ENCODE results near the gene BBS12.
"Not testable (repeated sequence)": the region's sequence is repeated elsewhere in the genome, so short reads cannot be mapped to it uniquely, and the experiment has no call there.

BBS12 gene

DNA sequence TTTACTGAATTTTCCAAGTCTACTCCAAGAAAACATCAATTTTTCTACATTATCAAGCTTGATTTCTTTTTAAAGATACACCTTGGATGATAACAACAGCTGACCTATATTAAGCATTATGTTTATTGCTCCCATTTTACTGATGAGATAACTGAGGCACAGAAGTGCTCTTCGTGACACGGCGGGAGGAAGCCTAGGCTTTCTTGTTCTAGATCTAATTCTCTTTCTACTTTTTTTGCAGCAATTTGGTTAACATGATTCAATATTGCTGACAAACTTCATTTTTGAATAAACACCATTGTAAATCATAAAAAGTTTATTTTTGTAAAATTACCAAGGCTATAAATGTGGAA lies 33.8 kb downstream of the BBS12 start:
- DNase-seq = no peak

DNA sequence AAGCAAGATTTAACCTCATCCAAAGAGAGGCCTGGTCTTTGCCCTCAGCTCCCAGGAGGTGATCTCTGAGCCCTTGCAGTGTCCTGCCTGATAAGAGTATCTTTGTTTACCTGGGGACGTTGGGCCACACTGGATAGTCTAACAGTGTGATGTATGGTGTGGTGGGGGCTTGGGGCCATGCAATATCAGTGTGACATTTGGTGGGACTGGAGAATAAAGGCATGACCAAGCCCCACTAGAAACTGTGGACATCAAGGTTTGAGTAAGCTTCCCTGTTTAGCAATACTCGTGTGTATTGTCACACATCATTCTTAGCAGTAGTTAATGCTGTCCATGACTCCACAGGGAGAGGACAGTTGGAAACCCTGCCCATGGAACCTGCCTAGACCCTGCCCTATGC lies 34.4 kb downstream of the BBS12 start:
- DNase-seq = no peak

DNA sequence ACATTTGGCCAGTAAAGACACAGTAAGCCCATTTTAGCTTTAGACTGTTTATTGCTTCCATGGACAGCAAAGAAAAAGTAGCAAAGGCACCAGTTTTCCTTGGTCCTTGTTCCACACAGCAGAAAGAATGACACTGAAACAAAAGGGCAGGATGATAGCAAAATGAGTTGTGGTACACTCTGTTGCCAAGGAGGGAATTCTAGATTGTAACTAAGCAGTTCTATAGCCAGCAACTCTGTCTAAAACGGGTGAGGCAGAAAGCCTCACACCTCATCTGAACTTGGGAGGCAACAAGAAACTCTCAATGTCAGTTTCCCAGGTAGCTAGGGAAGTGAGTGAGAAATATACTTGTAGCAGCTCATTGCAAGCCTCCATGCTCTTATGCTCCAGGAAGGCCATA lies 39.2 kb downstream of the BBS12 start:
- no peak for DNase-seq

DNA sequence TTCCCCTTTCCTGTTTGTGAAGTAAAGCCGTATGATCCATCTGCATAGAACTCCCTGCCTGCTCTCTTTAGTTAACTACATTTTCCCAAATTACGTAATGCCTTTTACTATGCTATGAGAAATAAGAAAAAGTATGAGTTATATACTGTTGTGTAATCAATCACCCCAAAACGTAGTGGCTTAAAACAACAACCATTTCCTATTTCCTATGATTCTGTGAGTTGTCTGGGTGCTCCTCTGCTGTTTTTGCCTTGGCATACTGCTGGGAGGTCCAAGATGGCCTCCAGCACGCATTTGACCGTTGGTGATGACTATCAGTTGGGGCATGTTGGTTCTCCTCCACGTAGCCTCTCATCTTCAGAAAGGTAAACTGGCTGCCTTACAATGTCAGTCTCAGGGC lies 39.8 kb downstream of the BBS12 start:
- no peak for DNase-seq

DNA sequence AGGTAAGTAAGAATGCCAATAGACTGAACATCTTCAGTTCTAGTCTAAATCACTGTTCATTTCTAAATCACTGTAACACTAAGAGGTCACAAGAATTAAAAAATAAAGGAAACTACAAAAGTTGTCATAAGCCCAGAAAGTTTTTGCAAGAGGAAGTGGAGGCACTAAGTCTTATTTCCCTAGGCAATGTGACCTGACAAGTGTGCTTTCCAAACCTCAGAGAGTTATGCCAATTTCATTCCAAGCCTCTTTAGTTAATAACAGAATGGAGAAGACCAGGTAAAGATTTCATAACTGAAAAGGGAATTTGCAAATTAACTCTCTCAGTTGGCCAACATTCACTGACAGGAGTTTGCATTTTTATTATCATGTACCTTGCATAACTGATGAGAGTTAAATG lies 40.5 kb downstream of the BBS12 start:
- DNase-seq = no peak

DNA sequence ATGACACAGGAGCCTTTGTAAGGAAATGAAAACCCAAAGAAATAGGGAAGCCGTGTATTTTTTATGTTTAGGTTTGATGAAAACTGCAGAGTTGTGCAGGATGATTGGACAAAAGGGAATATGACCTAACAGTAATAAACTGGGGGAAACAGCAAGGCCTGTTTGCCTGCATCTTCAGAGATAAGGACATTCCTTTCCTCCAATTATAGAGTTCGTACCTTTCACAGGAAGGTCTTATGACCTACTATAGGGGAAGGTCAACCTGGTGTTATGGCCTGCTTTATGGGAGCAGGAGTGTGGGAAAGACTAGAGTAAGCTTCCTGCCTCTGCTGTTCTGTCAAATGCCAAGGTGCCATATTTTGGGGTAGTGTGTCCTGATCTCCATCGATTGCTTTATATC lies 42.5 kb downstream of the BBS12 start:
- no peak for DNase-seq

DNA sequence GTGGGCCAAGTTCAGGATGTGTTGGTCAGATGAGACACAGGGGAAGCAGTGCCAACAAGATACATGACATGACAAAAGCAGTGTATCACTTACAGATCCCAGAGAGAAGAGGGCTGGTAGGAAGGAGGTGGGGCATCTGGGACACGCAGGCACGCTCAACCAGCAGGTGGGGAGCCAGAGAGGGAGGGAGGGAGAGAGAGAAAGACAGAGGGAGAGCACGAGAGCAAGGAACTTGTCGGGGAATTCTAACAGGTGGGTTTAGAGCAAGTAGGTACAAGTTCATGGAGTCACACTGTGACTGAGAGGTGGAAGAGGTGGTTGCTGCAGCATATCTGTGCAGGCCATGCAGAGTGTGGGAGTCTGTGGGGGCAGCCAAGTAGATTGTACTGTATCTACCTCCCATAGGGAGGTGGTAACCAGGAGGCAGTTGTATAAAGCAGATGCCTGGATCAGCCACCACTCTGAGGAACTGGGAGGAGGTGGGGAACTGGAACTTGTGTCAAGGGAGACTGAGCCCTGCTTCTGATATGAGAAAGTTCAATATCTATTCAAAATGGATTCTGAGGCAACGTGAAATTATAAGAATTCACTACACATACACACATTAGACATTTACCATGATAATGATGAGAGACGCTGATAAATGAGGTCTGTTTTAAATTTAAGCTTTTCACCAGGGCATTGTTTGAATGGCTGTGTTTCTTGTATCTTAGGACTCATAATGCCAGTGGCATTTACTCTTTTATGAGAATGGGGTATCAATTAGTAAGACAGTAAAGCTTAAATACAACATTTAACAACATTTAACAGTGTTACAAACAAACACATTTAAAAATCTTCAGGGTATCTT lies 43.7 kb downstream of the BBS12 start:
- peak; percentile 81 for DNase-seq

DNA sequence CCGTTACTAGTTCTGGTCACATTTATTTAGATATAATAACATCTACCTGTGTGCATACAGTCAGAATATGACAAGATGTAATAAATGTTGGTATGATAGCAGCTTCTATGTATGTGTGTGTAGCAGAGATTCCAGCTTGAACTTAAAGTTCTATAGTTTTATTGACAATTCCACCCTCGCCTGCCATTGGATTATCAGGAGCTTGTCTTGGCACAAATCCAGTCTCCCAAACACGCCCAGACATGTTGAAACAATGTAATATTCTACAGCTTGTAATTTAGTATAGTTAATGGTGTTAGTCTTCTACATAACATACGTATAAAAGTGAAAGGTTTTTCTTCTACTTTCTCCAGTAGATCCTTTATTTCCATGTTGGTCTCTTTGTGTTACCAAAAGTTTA lies 44.4 kb downstream of the BBS12 start:
- DNase-seq = peak; percentile 77

DNA sequence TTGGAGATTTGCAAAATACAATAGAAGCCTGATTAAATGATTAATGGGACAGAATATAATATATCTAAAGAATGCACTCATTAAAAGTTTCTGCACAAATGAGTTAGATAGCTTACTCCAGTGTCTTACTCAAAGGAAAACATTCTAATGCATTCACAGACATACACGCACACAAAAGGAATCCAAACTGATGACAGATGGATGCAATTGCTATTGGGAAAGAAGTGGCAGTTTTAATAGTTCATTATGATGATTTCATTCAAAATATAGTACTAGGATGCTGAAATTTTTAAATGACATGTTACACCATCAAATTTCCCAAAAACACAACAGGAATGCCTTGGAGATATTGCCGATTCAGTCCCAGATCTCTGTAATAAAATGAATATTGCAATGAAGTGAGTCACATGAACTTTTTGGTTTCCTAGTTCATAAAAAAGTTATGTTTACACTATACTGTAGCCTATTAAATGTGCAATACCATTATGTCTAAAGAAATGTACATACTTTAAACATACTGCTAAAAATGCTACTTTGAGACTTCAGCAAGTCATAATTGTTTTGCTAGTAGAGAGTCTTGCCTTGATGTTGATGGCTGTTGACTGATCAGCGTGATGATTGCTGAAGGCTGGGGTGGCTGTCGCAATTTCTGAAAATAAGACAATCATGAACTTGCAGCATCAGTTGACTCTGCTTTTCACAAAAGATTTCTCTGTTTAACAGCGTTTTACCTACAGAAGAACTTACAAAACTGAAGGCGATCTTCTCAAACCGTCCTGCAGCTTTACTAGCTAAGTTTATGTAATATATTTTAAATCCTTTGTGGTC lies 45.6 kb downstream of the BBS12 start:
- DNase-seq = no peak

DNA sequence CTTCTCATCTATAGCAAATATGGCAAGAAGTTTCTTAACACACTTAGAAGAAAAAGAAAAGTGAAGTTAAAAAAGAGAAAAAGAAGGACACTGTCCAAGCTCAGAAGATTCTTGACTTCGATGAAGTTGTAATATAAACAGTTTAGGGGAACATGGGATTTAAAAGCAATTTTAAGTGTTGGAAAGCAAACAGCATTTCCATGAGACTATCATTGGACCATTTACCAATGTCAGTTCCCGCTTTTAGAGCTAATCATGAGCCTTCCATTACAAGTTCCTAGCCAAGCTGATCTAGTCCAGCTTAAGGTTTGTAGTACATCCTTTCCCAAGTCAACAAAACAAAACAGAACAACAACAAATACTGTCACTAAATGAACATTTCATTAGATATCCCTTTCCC lies 49.0 kb downstream of the BBS12 start:
- DNase-seq = no peak

DNA sequence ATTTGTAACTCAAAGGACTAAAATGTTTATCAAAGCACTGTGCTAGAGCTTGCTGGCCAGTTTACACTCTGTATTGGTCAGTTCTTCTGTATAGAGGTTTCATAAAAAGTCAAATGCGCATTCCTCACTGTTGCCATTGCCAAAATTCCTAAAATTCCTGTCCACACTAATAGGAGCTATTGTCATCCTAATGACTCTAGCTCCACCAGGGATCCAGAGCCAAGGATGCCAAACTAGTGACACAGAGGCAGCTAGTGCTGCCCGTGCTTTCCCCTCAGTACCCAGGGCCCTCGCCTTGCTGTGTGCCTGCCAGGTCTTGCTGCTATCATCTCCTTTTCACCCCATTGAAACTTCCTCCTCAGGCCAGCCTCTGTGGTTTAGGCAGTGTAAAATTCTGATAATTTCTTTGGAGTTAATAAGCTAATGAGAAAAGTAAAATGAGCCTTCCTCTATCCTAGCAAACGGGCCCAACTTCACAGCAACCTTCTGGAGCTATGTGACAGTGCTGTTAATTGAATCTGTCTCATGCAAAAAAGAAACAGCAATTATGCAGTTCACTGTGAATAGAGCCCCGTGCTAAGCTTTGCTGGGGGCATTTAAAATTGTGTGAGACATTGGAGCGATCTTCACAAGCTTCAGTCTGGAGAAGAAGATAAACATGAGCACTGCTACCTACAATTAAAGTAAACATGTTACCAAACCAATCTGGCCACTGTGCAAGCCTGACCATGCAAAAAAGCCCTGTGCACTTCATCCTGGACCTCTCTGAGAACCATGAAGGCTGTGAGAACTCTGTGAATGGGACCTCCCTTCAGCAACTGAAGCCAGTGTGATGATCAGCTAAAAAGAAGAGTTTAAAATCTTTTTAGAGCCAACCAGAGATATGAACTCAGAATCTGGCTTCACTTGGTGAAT lies 51.1 kb downstream of the BBS12 start:
- DNase-seq = peak; percentile 52

DNA sequence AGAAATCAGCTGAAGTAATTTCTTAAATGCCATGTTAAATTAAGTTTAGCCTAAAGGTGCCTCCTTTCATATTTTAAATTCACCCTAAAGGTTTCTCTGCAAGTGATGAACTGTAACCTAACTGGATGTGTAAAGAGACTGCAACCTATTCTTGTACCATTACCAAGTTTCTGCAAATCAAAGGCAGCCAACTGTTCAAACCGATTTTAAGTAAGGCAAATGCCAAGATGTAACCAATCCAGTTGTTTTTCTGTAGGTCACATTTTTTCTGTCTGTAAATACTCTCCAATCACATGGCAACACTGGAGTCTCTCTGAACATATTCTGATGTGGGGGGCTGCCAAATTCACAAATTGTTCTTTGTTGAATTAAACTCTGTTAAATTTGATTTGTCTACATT lies 51.8 kb downstream of the BBS12 start:
- DNase-seq = no peak

DNA sequence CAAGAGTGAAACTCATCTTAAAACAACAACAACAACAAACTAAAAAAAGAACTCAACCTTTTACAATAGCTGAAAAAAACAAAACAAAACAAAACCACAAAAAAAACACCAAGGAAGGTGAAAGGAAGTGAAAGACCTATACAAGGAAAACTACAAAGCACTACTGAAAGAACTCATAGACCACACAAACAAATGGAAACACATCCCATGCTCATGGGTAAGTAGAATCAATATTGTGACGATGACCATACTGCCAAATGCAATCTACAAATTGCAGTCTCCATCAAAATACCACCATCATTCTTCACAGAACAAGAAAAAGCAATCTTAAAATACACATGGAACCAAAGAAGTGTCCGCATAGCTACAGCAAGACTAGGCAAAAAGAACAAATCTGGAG lies 52.6 kb downstream of the BBS12 start:
- DNase-seq = no peak

DNA sequence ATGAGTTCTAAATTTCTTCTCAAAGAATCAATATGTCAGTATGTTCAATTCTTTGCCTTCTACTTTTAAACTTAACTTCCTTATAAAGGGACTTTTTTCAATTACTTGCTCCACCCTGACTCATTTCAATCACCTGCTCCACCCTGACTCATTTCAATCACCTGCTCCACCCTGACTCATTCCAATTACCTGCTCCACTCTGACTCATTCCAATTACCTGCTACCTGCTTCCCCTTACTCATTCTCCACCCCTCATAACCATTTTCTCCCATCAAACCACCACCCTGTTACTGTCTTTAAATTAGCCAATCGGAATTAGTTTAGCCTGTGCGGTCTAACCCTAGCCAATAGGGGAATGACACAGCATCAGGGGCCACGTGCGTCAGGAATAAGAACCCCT lies 53.8 kb downstream of the BBS12 start:
- DNase-seq = peak; percentile 13

DNA sequence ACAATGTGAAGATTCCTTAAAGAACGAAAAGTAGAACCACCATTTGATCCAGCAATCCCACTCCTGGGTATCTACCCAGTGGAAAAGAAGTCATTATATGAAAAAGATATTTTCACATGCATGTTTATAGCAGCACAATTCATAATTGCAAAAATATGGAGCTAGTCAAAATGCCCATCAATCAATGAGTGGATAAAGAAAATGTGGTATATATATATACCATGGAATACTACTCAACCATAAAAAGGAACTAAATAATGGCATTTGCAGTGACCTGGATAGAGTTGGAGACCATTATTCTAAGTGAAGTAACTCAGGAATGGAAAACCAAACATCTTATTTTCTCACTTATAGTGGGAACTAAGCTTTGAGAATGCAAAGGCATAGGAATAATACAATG lies 54.4 kb downstream of the BBS12 start:
- DNase-seq = not testable (repeated sequence)

DNA sequence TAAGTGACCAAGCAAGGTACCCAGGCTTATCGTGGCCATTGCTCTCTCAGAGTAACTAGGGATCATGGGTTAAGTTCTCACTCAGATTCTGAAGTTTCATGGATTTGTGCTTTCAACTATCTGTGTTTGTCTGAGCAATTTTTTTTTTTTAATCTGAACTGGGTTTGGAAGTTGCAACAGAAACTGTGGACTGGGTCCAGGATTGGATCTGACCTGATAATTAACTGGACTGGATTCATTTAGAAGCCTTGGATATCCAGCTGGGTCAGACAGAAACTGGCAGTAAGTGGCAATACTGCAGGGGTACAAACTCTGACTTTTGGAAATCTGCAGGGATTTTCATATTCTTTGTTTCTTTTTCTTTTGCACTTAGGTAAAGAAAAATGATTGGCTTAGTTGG lies 55.4 kb downstream of the BBS12 start:
- DNase-seq = no peak

DNA sequence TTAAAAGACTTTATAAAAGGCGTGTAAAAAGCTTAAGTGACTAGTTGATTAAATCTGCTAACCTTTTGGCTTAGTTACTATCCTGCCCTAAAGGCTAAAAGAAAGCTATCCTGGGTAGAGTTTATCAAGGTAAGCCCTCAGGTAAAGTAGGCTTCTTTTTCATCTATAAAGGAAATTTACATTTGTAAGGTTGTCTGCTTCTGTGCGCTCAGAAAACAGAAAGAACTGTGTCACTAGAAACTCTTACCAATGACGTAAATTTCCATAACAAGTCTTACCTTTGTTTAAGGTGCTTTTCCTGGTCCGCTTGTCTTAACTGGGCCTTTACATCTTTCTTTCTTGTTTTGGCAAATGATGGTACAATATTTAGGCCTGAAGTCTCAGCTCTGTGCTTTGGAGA lies 56.4 kb downstream of the BBS12 start:
- no peak for DNase-seq

DNA sequence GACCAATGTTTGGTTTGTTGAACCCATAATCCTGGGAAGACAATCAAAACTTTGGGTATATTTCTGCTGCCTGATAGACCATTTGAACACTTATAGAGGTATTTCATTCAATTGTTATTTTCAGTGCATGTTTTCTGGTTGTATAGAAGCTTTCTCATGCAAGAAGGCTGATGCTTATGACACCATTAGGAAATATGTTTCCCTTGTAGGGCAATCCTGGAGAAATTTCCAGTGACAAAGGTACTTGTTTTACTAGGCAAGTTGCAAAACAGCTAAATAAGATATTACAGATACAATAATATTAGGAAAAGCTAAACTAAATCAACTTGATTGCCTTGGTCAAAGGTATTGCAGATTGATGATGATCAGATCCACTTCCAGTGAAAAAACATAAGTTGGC lies 61.3 kb downstream of the BBS12 start:
- no peak for DNase-seq

Measured in NCI-H69 (cell line).